DMS79 treated with DMSO at 0.1 percent for 48 hours (cell line): ENCODE data around the gene AIRE.
"Not testable (repeated sequence)": the region's sequence is repeated elsewhere in the genome, so short reads cannot be mapped to it uniquely, and the experiment has no call there.

ENCODE experiments used
- DNase-seq: peaks from one replicate; lab custom pipeline; 2025; lab: John Stamatoyannopoulos, UW

AIRE gene

DNA sequence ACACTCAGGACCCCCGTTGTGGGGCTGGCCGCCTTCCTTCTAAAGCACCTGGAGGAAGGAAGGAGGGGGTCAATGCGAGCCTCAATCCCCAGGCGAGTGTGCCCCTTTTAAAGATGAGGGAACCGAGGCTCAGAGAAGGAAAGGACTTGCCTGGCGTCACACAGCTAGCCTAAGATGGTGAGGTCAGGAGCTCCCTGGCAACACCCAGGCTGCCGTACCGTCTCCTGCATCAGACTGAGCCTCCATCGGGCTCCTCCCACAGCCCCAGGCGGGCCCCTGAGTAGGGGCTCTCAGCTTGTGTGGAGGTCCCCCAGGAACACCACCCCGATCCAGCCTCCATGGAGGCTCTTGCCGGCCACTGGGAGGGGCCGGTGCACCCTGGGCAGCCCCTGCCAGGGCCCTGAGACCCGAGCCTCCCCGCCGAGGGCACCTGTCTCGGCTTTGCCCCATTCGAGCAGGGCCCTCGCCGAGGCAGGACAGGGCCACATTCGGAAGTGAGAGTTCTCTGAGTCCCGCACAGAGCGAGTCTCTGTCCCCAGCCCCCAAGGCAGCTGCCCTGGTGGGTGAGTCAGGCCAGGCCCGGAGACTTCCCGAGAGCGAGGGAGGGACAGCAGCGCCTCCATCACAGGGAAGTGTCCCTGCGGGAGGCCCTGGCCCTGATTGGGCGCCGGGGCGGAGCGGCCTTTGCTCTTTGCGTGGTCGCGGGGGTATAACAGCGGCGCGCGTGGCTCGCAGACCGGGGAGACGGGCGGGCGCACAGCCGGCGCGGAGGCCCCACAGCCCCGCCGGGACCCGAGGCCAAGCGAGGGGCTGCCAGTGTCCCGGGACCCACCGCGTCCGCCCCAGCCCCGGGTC lies at the start of gene AIRE:
AIRE (plus strand) TSS at position 739 of the 855 bp plus-strand sequence. CDS start 131 bp downstream, outside the sequence.
- no peak for DNase-seq

DNA sequence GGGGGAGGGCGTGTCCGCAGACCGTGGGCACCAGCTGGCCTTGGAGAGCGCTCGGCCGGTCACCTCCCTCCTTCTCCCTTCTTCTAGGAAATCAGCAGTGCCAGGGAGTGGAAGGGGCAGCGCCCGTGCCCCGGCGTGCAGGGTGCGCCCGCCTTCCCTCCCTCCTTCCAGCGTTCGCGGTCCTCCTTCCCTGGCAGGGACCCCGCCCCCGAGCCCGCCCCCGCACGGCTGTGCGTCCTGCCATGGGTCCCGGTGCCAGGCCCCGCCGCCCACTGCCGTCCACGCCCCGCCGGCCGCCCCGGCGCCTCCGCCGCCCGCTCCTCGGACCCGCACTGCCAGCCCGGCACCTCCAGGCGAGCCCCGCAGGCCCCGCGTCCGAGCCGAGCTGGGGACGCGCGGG lies 45.3 kb upstream of the AIRE start:
- DNase-seq = not testable (repeated sequence)

- not testable (repeated sequence) for DNase-seq
Observed at GRCh38 chr21:44240842-44241241, 44.8 kb upstream of the AIRE start, which contains the start of gene ICOSLG. Gene ICOSLG (minus strand): TSS chr21:44240943. CDS start chr21:44240817, 126 bp downstream.

GRCh38 chr21:44241281-44241680 lies 44.4 kb upstream of the AIRE start:
- not testable (repeated sequence) for DNase-seq

DNA sequence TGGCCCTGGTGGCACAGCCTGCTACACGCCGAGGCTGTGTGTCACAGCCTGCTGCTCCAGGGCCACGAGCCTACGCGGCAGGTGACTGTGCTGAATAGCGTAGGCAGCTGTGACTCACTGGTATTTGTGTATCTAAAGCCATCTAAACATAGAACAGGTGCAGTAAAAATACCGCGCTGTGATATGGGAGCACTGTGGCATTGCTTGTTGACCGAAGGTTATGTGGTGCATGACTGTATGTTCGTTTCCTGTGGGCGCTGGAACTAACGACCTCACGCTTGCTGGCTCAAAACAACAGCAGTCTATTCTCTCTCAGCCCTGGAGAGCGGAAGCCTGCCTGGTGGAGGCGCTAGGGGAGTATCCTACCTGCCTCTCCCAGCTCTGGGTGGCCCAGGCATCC lies 41.7 kb upstream of the AIRE start:
- not testable (repeated sequence) for DNase-seq

DNA sequence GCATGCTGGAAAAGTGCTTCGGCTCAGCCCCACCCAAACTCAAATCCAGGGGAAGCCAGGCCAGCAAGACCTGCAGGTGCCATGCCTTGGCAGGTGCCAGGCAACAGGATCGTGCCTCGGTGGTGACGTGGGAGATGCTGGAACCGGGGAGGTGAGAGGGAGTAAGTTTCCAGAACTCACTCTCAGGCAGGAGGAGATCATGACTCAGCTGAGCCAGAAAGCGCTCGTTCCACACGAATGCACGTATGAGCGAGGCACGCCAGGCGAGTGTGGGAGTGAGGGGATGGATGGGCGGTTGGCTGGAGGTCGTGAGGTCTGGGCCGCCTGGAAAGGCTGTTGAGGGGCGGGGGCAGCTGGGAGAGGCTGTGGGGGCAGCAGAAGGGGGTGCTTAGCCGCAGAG lies 37.8 kb upstream of the AIRE start:
- DNase-seq = not testable (repeated sequence)

DNA sequence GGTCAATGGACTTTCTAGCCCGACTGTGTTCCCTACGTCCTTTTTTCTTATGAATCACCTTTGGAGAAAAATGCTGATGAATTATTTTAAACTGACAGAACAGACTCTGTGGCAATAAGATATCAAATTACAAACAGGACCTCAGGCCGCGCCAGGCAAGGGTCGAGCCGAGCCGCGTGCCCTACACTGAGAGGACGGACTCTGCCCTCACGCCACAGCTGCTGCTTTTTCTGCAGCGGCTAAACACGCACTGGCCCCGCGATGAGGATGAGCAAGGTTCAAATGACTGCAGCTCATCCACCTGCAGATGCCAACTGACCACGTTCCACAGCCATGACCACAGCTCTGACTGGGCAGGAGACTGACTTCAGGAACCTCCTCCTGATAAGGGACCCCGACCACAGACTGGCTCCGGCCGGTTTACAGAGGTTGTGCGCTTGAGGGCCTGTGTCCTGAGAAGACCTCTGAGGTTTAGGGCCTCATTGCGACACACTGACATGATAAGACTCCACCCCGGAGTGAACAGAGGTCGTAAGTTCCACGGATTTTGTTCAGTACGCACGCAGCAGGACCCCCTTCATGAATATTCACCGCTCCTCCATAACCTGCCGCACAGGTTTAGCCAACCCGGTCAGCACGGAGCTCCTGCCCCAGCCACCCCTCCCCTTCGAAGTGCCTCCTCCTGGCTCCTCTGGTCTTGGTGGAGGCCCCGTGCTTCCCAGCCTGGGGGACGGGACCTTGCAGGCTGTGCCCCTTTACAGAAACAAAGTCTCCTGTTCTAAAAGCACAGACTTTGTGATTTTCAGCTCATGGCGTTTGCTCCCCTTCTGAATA lies 36.3 kb upstream of the AIRE start:
- DNase-seq = not testable (repeated sequence)

DNA sequence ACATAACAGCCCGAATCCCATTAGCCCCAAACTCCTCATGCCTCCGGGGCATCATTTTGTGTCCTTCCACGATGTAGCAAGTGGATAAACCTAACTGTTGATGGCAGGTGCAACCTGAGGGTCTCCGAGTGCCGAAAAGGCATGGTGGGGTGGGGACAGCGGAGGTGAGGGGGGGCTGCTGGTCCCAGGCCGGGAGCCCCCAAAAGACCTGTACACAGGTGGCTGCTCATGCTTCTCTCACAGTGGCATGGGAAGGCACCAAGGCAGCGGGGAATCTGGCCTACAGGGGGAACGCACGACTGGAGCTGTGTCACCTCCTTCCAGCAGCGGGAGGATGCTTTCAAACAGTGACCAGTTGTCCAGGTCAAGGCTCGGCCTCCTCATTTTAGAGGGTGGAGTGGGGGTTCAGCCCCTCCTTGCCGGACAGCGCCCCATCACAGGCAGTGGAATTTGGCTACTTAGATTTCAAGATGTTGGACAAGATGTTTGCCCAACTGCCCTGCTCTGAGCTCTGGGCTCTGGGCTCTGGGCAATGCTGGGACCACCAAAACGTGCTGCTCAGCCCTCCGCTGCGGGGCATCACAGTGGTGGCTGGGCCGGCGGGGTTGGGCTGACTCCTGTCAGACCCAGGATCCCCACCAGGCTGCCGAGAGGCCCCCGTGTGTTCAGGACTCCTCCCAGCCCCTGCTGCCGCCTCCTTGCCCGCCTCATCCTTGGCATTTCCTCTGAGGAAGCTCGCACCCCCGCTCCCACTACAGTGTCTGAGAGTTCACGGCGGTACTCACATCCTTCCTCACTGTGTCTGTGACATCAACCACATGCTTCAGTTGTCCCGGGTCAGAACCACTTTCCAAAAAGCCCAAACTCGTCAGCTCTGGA lies 31.6 kb upstream of the AIRE start:
- no peak for DNase-seq

DNA sequence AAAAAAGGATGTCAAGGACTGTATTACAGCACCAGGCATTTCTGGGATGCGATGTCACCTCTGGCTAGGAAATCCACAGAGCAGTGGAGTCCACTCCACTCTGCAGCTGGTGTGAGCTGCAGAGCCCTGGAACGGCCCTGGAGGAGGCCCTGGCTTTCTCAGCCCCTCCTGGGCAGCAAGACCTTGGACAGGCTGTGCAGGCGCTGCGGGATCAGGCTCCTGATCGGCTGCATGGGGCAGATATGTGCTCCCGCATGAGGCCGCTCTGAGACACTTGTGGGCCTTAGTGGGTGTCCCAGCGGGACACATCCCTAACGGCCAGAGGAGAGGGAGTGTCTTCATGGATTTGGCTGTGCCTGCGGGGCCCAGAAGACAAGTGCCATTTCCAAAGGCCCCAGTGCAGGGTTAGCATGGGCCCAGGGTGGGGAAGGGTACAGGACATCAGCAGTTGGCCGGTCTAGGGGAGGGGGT lies 30.1 kb upstream of the AIRE start:
- DNase-seq = no peak

DNA sequence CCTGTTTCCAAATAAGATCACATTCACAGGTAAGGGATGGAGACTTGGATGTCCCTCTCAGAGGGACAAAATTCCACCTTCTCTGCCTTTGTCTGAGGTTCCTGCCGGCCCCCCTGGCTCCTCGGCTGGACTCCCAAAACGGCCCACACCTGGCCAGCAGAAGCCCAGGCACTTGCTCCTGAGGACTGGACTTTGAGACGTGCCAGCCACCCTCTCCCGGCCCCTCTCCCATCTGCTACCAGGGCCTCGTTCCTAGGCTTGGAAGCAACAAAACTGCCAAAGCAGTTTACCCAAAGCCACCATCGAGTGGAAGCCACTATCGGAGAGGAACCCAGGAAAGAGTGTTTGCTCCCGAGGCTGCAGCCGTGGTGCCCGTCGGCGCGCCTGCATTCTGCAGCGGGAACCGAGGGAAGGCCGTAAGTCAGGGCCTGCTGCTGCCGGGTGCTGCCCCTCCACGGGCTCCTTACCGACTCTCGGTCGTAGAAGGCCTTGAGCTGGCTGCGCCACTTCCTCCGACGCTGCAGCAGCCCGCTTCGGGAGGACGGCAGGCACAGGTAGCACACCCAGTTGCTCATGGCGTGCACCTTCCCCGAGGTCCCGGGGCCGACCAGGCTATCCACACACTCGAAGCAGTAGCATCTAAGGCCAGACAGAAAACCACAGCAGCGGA lies 27.5 kb upstream of the AIRE start:
- DNase-seq = no peak

DNA sequence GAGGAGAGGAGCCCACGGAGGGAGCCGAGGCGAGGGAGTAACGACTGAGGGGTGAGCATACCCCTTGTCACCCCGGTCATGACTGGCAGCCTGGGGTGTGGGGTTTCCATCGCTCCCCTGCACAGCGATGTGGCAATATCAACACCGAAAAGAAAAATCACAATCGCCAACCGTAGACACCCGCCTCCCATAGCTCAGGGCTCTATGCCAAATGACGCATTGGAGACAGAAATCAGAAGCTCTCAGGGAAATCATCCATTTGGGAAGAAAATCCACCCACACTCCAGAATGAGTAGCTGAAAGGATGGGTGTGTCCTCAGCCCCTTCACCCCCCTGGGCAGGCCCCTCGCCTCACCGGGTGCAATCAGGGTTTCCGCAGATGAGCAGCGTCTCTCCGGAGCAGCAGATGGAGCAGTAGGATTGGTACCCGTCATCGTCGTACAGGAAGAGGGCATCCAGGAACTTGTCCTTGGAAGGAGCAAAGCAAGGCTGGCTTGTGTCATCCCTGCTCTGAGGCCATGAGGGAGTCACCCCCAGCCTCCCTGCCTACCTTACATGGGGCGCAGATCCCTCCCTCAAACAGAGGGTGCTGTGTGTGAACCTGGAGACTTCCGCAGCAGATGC lies 26.5 kb upstream of the AIRE start:
- DNase-seq = no peak

GRCh38 chr21:44260066-44260465 lies 25.6 kb upstream of the AIRE start:
- no peak for DNase-seq

DNA sequence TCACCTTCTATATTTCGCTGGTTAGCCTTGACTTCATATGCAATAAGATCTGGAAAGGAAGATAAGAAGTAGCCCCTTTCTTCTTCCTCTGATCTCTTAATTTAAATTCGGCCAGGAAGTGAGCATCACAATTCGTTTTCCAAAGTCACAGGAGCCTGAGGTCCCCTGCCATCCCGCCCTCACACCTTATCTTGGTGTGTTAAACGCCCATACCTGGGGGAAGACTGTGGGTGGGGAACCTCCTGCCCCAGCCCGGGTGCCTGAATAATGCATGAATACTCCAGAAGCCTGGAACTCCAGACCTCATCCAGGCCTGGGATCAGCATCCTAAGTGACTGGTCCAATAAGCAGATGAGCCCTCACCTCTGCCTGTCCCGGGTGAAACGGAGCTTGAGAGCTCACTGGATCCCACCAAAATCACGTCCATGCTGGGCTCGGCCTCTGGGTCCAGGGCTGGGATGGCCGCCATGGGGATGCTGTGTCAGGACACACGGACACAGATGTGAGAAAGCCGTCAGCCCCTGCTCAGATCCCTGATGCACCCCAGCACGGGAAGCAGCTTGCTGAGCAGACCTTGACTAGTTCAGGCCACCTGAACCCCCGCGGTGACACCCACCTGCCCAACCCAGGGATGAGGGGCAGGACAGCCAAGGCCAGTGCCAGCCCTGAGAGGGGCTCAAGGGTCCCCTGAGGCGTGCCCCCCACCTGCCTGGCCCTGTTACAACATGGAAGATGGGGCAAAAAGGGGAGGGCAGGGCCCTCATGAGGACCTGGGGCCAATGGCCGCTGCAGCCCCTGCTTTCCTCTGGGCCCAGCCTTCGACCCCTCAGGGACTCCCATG lies 24.7 kb upstream of the AIRE start:
- DNase-seq = no peak

GRCh38 chr21:44261675-44262295 lies 23.9 kb upstream of the AIRE start, which contains the start of gene DNMT3L:
Gene DNMT3L (minus strand): TSS chr21:44261897. CDS start chr21:44261259, 638 bp downstream.
- no peak for DNase-seq

- DNase-seq = no peak
Observed at GRCh38 chr21:44262338-44263056, 23.2 kb upstream of the AIRE start.

DNA sequence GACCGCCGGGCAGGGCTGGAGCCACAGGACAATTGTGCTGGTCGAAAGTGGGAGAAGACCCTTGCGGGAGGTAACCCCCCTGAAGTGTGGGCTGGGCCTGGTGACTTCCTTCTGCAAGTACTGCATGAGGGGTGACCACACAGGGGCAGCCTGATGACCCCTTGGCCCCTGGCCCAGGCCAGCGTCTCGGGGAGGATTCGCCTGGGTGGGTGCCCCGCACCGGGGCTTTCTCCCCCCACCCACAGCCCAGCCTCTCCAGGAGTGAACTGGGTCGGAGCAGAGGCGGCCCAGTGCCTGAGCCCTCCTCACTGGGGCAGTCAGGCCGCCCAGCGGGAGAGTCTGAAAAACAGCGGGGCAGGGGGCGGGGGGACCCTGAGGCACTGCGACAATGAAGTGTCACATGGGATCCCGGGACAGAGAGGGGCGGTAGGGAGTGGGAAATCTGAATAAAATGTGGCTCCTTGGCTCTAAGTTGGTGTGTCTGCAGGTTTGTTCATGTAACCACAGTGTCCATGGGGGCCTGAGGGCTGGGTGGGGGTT lies 22.4 kb upstream of the AIRE start:
- no peak for DNase-seq

DNA sequence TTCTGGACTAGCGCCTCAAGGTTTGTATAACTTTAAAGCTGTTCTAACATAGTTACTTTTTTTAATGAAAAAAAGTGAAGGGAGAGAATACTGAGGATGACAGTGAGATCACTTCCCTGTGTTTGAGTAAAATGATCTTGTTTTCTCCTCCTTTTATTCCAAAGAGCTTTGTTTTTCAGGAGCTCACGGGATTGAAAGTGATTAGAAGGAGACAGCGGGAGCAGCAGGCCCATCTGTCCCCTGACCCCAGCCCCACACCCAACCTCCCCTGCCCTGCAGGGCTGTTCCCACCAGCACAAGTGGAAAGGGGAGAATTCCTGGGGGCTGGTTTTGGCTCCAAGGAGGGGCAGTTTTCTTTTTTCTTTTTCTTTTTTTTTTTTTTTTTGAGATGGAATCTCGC lies 21.9 kb upstream of the AIRE start:
- no peak for DNase-seq

DNA sequence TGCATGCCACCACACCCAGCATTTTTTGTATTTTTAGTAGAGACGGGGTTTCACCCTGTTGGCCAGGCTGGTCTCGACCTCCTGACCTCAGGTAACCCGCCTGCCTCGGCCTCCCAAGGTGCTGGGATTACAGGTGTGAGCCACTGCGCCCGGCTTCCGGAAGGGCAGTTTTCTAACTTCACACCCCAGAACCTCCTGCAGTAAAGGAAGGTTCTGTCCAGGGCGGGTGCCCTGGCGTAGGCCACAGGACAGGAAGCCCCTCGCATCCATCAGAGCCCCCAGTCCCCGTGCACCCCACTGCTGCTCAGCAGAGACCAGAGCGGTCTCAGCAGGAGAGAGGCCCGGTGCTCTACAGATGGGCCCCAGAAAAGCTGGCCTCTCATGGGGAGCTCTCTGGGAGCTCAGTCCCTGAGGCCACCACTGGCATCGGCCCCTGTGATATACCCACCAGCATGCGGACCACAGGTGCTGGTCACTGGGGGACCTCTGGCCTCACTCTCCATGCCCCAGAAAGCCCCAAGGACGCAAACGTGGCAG lies 19.9 kb upstream of the AIRE start:
- no peak for DNase-seq
